Testis (tissue), 3 donors: ENCODE results near the gene IFIT3. TPM values are rescaled to one million over a fixed set of nuclear protein-coding genes. Genes with fewer than 3 reads are reported as not detected.
"Not testable (repeated sequence)": the region's sequence is repeated elsewhere in the genome, so short reads cannot be mapped to it uniquely, and the experiment has no call there.

Experiments used
- DNase-seq: peaks from one replicate; pipeline ENCODE4 v3.0.0-alpha.2; 2019
- H3K27ac ChIP-seq, 2 donors: fragments of 200-600 bp; sonication (generic); one replicate each; pipeline ENCODE4 v1.5.1; 2019
- H3K27me3 ChIP-seq: fragments of 200-600 bp; sonication (generic); one replicate; pipeline ENCODE4 v1.5.1; 2019
- H3K36me3 ChIP-seq: fragments of 200-600 bp; sonication (generic); one replicate; pipeline ENCODE4 v1.5.1; 2017; ENCODE audit warnings: low read depth; ENCODE audit errors: missing control alignments
- H3K4me1 ChIP-seq: fragments of 200-600 bp; sonication (generic); one replicate; pipeline ENCODE4 v1.5.1; 2019
- H3K4me3 ChIP-seq, 2 donors: fragments of 200-600 bp; sonication (generic); one replicate each; pipeline ENCODE4 v1.5.1; 2017 to 2019
- H3K9me3 ChIP-seq: fragments of 200-600 bp; sonication (generic); one replicate; pipeline ENCODE4 v1.5.1; 2017
- CTCF ChIP-seq, 3 experiments: fragments of 450-650 bp in 2 of 3; fragments of 200-600 bp in 1 of 3; sonication (generic) in 1 of 3; IDR thresholded peaks; one replicate each; pipeline ENCODE4 v1.5.1; 2016 to 2019; ENCODE audit warnings: antibody characterized with exemption in 3 of 3, mild to moderate bottlenecking in 2 of 3, moderate library complexity in 1 of 3
- POLR2A ChIP-seq: fragments of 450-650 bp; IDR thresholded peaks from one replicate; pipeline ENCODE4 v1.6.1; 2017; ENCODE audit warnings: antibody characterized with exemption, mild to moderate bottlenecking, moderate library complexity
- WGBS, 2 donors: methylation state at CpG; one replicate each; pipeline ENCODE4 v1.1.5; 2018; 5-methylcytosine and 5-hydroxymethylcytosine counted together
- intact Hi-C: fragments of 100-400 bp; cut with DNase I; formaldehyde crosslinking; loops from one replicate; pipeline ENCODE4 v1.15.1; 2023; ENCODE audit warnings: low total_unique reads
- polyA plus RNA-seq: library from polyadenylated mRNA; stranded (reverse); fragments of 350-450 nt; fragmentation: Illumina TruSeq; extraction: RNeasy Lipid Tissue Mini Kit (QIAGEN cat#74804); gene quantifications from one replicate; pipeline ENCODE4 v1.2.3, GENCODE V29; 2014; ENCODE audit warnings: low read depth, low replicate concordance; ENCODE audit not compliant: insufficient read depth
- total RNA-seq, 2 donors: library from RNA; depleted of rRNA; stranded (reverse); fragments of >200 nt; gene quantifications; one replicate each; pipeline ENCODE4 v1.2.3, GENCODE V29; 2016

The IFIT3 gene
- total and polyA plus RNA-seq, 3 donors from 2014 or later: 5.4 to 10.6 (median 6.9) TPM

GRCh38 chr10:89309156-89310055 is 18.4 kb upstream of the IFIT3 start:
- H3K27me3 ChIP-seq: no peaks in the 10 kb centered on the region
- intact Hi-C loops: no loop called here
- no peak for TF ChIP-seq CTCF (IDR thresholded peaks at IDR 0.05)
- TF ChIP-seq POLR2A: no peak
- 85 to 88% methylated on average over 7 of the region's 7 CpGs for WGBS, 2 donors
- DNase-seq: no peak
- no peak overlapping the region for H3K4me3 ChIP-seq
- H3K9me3 ChIP-seq: no peaks in the 10 kb centered on the region
- no peaks in the 10 kb centered on the region for H3K4me1 ChIP-seq
- no peaks in the 10 kb centered on the region for H3K36me3 ChIP-seq
- H3K27ac ChIP-seq: no peak overlapping the region

- H3K27me3 ChIP-seq: no peaks in the 10 kb centered on the region
- no peaks in the 10 kb centered on the region for H3K9me3 ChIP-seq
- DNase-seq: no peak
- peaks cover 3% of the 10 kb centered on the region for H3K4me1 ChIP-seq
- WGBS, 2 donors: 86 to 91% methylated on average over 2 of the region's 2 CpGs
- H3K27ac ChIP-seq: no peak overlapping the region
- intact Hi-C loops: no loop called here
- no peak overlapping the region for H3K4me3 ChIP-seq
- no peaks in the 10 kb centered on the region for H3K36me3 ChIP-seq
- no peak for TF ChIP-seq CTCF (IDR thresholded peaks at IDR 0.05)
- no peak for TF ChIP-seq POLR2A
Measured at GRCh38 chr10:89310056-89310893, 17.5 kb upstream of the IFIT3 start.

DNA sequence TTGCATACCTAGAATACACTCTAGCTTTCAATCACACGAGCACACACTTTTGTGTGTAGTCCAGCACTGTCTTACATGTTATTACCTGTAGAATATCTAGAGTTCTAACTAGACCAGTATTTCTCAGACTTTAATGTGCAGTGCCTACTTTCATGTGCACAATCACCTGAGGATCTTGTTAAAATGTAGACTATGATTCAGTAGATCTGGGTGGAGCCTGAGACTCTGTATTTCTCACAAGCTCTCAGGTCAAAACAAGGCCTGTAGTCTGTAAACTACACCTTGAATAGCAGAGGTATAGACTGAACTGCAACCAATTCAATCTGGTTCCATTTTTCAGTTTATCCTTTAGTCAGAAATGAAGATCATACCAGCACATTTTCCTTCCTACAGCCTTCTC is 14.8 kb upstream of the IFIT3 start:
- Histone ChIP-seq H3K36me3 (no peaks in the 10 kb centered on the region), H3K27me3 (no peaks in the 10 kb centered on the region), H3K9me3 (no peaks in the 10 kb centered on the region), H3K27ac (no peak overlapping the region), H3K4me3 (no peak overlapping the region), H3K4me1 (peaks cover 4% of the 10 kb centered on the region)
- TF ChIP-seq POLR2A: no peak
- no peak for TF ChIP-seq CTCF (IDR thresholded peaks at IDR 0.05)
- intact Hi-C loops: no loop called here
- 90 to 100% methylated on average over 1 of the region's 1 CpG for WGBS, 2 donors
- DNase-seq: no peak

- H3K36me3 ChIP-seq: no peaks in the 10 kb centered on the region
Measured at GRCh38 chr10:89314676-89315075, 13.1 kb upstream of the IFIT3 start.

GRCh38 chr10:89318047-89318446 is 9.8 kb upstream of the IFIT3 start:
- H3K36me3 ChIP-seq, intact Hi-C loops, DNase-seq, H3K4me3 ChIP-seq, H3K27me3 ChIP-seq, H3K27ac ChIP-seq, H3K4me1 ChIP-seq, H3K9me3 ChIP-seq: not testable (repeated sequence)
- 95% methylated on average over 4 of the region's 4 CpGs for WGBS, 2 donors

More at GRCh38 chr10:89314676-89315075, 13.1 kb upstream of the IFIT3 start:
- Histone ChIP-seq H3K4me1 (peaks cover 4% of the 10 kb centered on the region), H3K9me3 (no peaks in the 10 kb centered on the region), H3K27me3 (no peaks in the 10 kb centered on the region), H3K4me3 (no peak overlapping the region), H3K27ac (no peak overlapping the region)
- no peak for DNase-seq
- no peak for TF ChIP-seq CTCF (IDR thresholded peaks at IDR 0.05)
- TF ChIP-seq POLR2A: no peak
- intact Hi-C loops: no loop called here

GRCh38 chr10:89325081-89325480 is 2.7 kb upstream of the IFIT3 start:
- intact Hi-C loops, H3K27ac ChIP-seq, H3K4me1 ChIP-seq, DNase-seq, H3K9me3 ChIP-seq, H3K4me3 ChIP-seq, H3K27me3 ChIP-seq, H3K36me3 ChIP-seq: not testable (repeated sequence)

GRCh38 chr10:89325856-89326255 is 1.9 kb upstream of the IFIT3 start:
- H3K9me3 ChIP-seq, H3K27ac ChIP-seq, H3K36me3 ChIP-seq, intact Hi-C loops, H3K27me3 ChIP-seq, DNase-seq, H3K4me3 ChIP-seq, H3K4me1 ChIP-seq: not testable (repeated sequence)
- 72 to 77% methylated on average over 2 of the region's 2 CpGs for WGBS, 2 donors
